Globus pallidus (tissue), 1 donor: ENCODE data around the gene QRICH2.
A peak's percentile ranks its signal among the peaks of the same experiment; 100 is the strongest.
"Not testable (repeated sequence)": the region's sequence is repeated elsewhere in the genome, so short reads cannot be mapped to it uniquely, and the experiment has no call there.

Experiments
- DNase-seq: peaks from one replicate; pipeline ENCODE4 v3.0.0-alpha.2; 2015; ENCODE audit warnings: low spot score

QRICH2 gene

GRCh38 chr17:76331083-76331482 lies 23.0 kb upstream of the QRICH2 start:
- DNase-seq = no peak

GRCh38 chr17:76329664-76330063 lies 21.6 kb upstream of the QRICH2 start:
- no peak for DNase-seq

- peak; percentile 20 for DNase-seq
These were observed 19.6 kb upstream of the QRICH2 start for GRCh38 chr17:76327696-76328095.

- DNase-seq = no peak
These were observed 18.2 kb upstream of the QRICH2 start for GRCh38 chr17:76326306-76326705.

GRCh38 chr17:76318586-76318985 lies 10.5 kb upstream of the QRICH2 start:
- no peak for DNase-seq

- no peak for DNase-seq
These were observed 9.5 kb upstream of the QRICH2 start for GRCh38 chr17:76317535-76317934.

- DNase-seq = no peak
These were observed 6.5 kb upstream of the QRICH2 start for GRCh38 chr17:76314392-76315227.

GRCh38 chr17:76312735-76313134 lies 4.7 kb upstream of the QRICH2 start:
- DNase-seq = no peak

- DNase-seq = no peak
These were observed 1.4 kb upstream of the QRICH2 start for GRCh38 chr17:76309461-76309860.

GRCh38 chr17:76307299-76307965 lies 644 bp downstream of the QRICH2 start:
- DNase-seq = no peak

GRCh38 chr17:76305135-76305454 lies 3.0 kb downstream of the QRICH2 start:
- not testable (repeated sequence) for DNase-seq

GRCh38 chr17:76304226-76305134 lies 3.6 kb downstream of the QRICH2 start:
- no peak for DNase-seq

GRCh38 chr17:76297436-76297835 lies 10.6 kb downstream of the QRICH2 start:
- no peak for DNase-seq

GRCh38 chr17:76296889-76297288 lies 11.2 kb downstream of the QRICH2 start:
- no peak for DNase-seq

- DNase-seq = no peak
These were observed 11.9 kb downstream of the QRICH2 start for GRCh38 chr17:76296186-76296585.

- no peak for DNase-seq
These were observed 15.0 kb downstream of the QRICH2 start for GRCh38 chr17:76293106-76293505.

GRCh38 chr17:76292567-76292966 lies 15.5 kb downstream of the QRICH2 start:
- no peak for DNase-seq

GRCh38 chr17:76281573-76282371 lies 26.3 kb downstream of the QRICH2 start:
- DNase-seq = no peak

GRCh38 chr17:76280650-76281049 lies 27.4 kb downstream of the QRICH2 start:
- DNase-seq = no peak

GRCh38 chr17:76279742-76280287 lies 28.3 kb downstream of the QRICH2 start:
- DNase-seq = no peak

GRCh38 chr17:76278952-76279741 lies 28.9 kb downstream of the QRICH2 start:
- DNase-seq = peak; percentile 74
